GM12891 (cell line): ENCODE data around the gene DNAJC7.

Experiments
- PAX5 ChIP-seq: IDR thresholded peaks from 2 replicates; pipeline ENCODE4 v1.6.1; 2011; ENCODE audit warnings: low read length, moderate library complexity, mild to moderate bottlenecking; ENCODE audit not compliant: insufficient read depth, severe bottlenecking
- POLR2A ChIP-seq: IDR thresholded peaks from 2 replicates; pipeline ENCODE4 v1.6.1; 2011; ENCODE audit warnings: low read depth, low read length, control low read depth
- POLR2AphosphoS5 ChIP-seq: IDR thresholded peaks from 2 replicates; pipeline ENCODE4 v1.6.1; 2011; ENCODE audit warnings: low read depth, low read length, control low read depth
- POU2F2 ChIP-seq: IDR thresholded peaks from 2 replicates; pipeline ENCODE4 v1.6.1; 2011; ENCODE audit warnings: low read depth, mild to moderate bottlenecking, control low read depth, low read length, moderate library complexity
- SPI1 ChIP-seq: IDR thresholded peaks from 2 replicates; pipeline ENCODE4 v1.6.1; 2011; ENCODE audit warnings: low read depth, low read length, control low read depth
- TAF1 ChIP-seq: IDR thresholded peaks from 2 replicates; pipeline ENCODE4 v1.6.1; 2011; ENCODE audit warnings: low read depth, low read length, control low read depth

DNA sequence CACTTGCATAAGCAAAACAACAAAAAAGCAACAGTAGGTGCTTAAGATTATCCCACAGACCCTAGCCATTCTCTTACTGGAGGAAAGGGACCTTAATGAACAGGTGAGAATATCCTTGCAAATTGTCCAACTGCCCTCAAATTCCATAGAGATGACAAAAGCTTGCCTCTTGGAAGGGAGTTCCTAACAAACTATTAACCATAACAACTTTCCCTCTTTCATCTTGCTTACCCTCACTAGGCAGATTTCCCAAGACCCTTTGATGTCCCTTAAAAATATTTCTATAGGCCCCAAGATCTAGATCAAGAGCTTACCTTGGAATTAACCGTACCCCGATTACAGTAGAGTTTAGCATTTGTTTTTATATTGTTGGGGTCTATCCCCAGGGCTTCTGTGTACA, 28.8 kb downstream of the DNAJC7 start:
- TF ChIP-seq TAF1 (no peak), POLR2A (no peak), PAX5 (no peak), POLR2AphosphoS5 (no peak), POU2F2 (no peak), SPI1 (no peak)
